Prostate gland (tissue), 2 donors: Measurements from ENCODE around the gene ADARB2. TPM values are rescaled to one million over a fixed set of nuclear protein-coding genes. Genes with fewer than 3 reads are reported as not detected.
A peak's percentile ranks its signal among the peaks of the same experiment; 100 is the strongest.

ENCODE experiments used
- DNase-seq: peaks from one replicate; pipeline ENCODE4 v3.0.0-alpha.2; 2019; ENCODE audit warnings: low spot score
- H3K27ac ChIP-seq, 2 donors: fragments of 200-600 bp; sonication (generic); 2 replicates each; pipeline ENCODE4 v1.5.1; 2017 to 2019
- H3K27me3 ChIP-seq: fragments of 200-600 bp; sonication (generic); replicated peaks from 2 replicates; pipeline ENCODE4 v1.5.1; 2019; ENCODE audit not compliant: insufficient read depth
- H3K36me3 ChIP-seq, 2 donors: fragments of 200-600 bp; sonication (generic); 1 replicate in 1 of 2; 2 replicates in 1 of 2; pipeline versions ENCODE4 v1.5.1 to v1.8.1; 2017 to 2019
- H3K4me1 ChIP-seq: fragments of 200-600 bp; sonication (generic); replicated peaks from 2 replicates; pipeline ENCODE4 v1.5.1; 2019
- H3K4me3 ChIP-seq, 2 donors: fragments of 200-600 bp; sonication (generic); 2 replicates each; pipeline ENCODE4 v1.5.1; 2017 to 2019
- H3K9me3 ChIP-seq: fragments of 200-600 bp; sonication (generic); 2 replicates; pipeline ENCODE4 v1.5.1; 2017
- POLR2A ChIP-seq: fragments of 450-650 bp; IDR thresholded peaks from one replicate; pipeline ENCODE4 v1.6.1; 2016; ENCODE audit warnings: antibody characterized with exemption, mild to moderate bottlenecking
- POLR2AphosphoS5 ChIP-seq: sonication (generic); formaldehyde crosslinking; IDR thresholded peaks from one replicate; pipeline ENCODE4 v1.6.1; 2017; ENCODE audit warnings: antibody characterized with exemption
- WGBS: methylation state at CpG from one replicate; pipeline ENCODE4 v1.1.5; 2018; 5-methylcytosine and 5-hydroxymethylcytosine counted together
- intact Hi-C: fragments of 100-400 bp; cut with DNase I; formaldehyde crosslinking; loops from one replicate; pipeline ENCODE4 v1.14.2; 2022
- total RNA-seq, 2 donors: library from RNA; depleted of rRNA; stranded (reverse); fragments of >200 nt; gene quantifications; one replicate each; pipeline ENCODE4 v1.1.0, GENCODE V29; 2016
- TF ChIP-seq, protein P1 (sequence below), 4 experiments: fragments of 200-600 bp in 2 of 4; fragments of 450-650 bp in 2 of 4; sonication (generic) in 2 of 4; IDR thresholded peaks; 1 replicate in 3 of 4; 2 replicates in 1 of 4; pipeline ENCODE4 v1.5.1; 2016 to 2019; ENCODE audit warnings: antibody characterized with exemption in 4 of 4, mild to moderate bottlenecking in 2 of 4, moderate library complexity in 2 of 4

Gene ADARB2
- total RNA-seq, 2 donors from 2014 or later = 0.36 to 10.5 TPM

DNA sequence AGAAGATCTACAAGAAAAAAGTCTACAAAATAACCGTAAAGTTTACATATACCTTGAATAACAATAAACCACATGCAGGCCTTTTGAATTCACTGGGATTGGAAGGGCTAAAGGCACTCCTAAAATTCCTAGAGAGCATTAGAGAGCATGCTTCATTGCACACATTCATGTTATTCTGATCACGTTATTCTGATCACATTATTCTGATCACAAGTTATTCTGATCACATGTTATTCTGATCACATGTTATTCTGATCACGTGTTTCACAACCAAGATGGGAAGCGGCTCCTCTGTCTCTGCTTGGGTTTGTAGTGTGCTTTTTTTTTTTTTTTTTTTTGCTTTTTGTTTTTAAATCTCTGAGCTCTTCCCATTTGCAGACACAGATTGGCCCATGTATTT is 20.5 kb downstream of the ADARB2 start:
- no peak for TF ChIP-seq POLR2A
- no peak overlapping the region for H3K4me3 ChIP-seq
- H3K4me1 ChIP-seq = no peaks in the 10 kb centered on the region
- intact Hi-C loops = no loop called here
- WGBS = 83% methylated on average over 4 of the region's 4 CpGs
- no peak for DNase-seq
- H3K27ac ChIP-seq = no peak overlapping the region
- no peaks in the 10 kb centered on the region for H3K36me3 ChIP-seq
- no peaks in the 10 kb centered on the region for H3K9me3 ChIP-seq
- no peaks in the 10 kb centered on the region for H3K27me3 ChIP-seq

DNA sequence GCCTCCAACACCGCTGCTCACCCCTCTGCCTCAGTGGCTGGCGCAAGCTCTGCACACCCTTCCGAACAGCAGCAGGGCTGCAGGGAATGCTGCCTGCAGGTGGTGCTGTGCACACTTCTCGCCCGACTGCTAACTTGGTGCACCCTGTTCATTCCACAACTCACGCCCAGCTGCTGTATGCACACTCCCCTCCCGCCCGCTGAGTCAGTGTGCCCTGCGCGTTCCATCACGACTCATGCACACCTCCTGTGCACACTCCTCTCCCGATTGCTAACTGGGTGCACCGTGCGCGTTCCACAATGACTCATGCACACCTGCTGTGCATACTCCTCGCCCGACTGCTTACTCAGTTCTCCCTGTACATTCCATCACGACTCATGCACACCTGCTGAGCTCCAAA is 21.5 kb downstream of the ADARB2 start:
- H3K27me3 ChIP-seq = no peaks in the 10 kb centered on the region
- intact Hi-C loops = no loop called here
- H3K27ac ChIP-seq = no peak overlapping the region
- H3K9me3 ChIP-seq = no peaks in the 10 kb centered on the region
- H3K36me3 ChIP-seq = no peaks in the 10 kb centered on the region
- 42% methylated on average over 18 of the region's 18 CpGs for WGBS
- DNase-seq = peak; percentile 18
- TF ChIP-seq POLR2A = no peak
- TF ChIP-seq POLR2AphosphoS5 = no peak
- TF ChIP-seq, protein P1, sequence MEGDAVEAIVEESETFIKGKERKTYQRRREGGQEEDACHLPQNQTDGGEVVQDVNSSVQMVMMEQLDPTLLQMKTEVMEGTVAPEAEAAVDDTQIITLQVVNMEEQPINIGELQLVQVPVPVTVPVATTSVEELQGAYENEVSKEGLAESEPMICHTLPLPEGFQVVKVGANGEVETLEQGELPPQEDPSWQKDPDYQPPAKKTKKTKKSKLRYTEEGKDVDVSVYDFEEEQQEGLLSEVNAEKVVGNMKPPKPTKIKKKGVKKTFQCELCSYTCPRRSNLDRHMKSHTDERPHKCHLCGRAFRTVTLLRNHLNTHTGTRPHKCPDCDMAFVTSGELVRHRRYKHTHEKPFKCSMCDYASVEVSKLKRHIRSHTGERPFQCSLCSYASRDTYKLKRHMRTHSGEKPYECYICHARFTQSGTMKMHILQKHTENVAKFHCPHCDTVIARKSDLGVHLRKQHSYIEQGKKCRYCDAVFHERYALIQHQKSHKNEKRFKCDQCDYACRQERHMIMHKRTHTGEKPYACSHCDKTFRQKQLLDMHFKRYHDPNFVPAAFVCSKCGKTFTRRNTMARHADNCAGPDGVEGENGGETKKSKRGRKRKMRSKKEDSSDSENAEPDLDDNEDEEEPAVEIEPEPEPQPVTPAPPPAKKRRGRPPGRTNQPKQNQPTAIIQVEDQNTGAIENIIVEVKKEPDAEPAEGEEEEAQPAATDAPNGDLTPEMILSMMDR (IDR thresholded peaks at IDR 0.05) = peak in 3 of 4 experiments; percentile 13 to 37 (median 32)
- no peak overlapping the region for H3K4me3 ChIP-seq
- no peaks in the 10 kb centered on the region for H3K4me1 ChIP-seq

- H3K4me1 ChIP-seq = no peaks in the 10 kb centered on the region
- H3K4me3 ChIP-seq = no peak overlapping the region
- H3K9me3 ChIP-seq = no peaks in the 10 kb centered on the region
- DNase-seq = no peak
- TF ChIP-seq, protein P1 (IDR thresholded peaks at IDR 0.05) = no peak
- TF ChIP-seq POLR2AphosphoS5 (no peak), POLR2A (no peak)
- H3K36me3 ChIP-seq = no peaks in the 10 kb centered on the region
- WGBS = 88% methylated on average over 18 of the region's 18 CpGs
- no peaks in the 10 kb centered on the region for H3K27me3 ChIP-seq
- H3K27ac ChIP-seq = no peak overlapping the region
- intact Hi-C loops = no loop called here
Observed at GRCh38 chr10:1712944-1713671, 24.2 kb downstream of the ADARB2 start.

DNA sequence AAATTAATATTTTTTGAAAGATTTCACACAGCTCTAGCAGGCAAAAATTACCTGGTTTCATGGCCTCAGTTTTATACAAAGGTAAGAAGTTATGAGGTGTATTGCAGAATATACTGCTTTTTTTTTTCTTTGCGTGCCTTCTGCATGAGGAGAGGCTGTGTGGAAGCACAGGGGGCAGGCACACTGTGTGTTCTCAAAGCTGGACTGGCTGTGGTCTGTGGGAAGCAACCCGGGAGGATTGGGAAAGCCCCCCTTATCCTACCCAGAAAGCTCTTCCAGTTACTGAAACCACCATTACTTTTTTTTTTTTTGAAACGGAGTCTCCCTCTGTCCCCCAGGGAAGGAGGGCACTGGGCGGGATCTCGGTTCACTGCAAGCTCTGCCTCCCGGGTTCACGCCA is 25.0 kb downstream of the ADARB2 start:
- intact Hi-C loops = no loop called here
- H3K36me3 ChIP-seq = no peaks in the 10 kb centered on the region
- DNase-seq = no peak
- no peaks in the 10 kb centered on the region for H3K4me1 ChIP-seq
- no peak overlapping the region for H3K4me3 ChIP-seq
- no peak overlapping the region for H3K27ac ChIP-seq
- TF ChIP-seq POLR2A = no peak
- TF ChIP-seq, protein P1 (IDR thresholded peaks at IDR 0.05) = no peak
- TF ChIP-seq POLR2AphosphoS5 = no peak
- no peaks in the 10 kb centered on the region for H3K9me3 ChIP-seq
- no peaks in the 10 kb centered on the region for H3K27me3 ChIP-seq
- WGBS = 78% methylated on average over 4 of the region's 7 CpGs

DNA sequence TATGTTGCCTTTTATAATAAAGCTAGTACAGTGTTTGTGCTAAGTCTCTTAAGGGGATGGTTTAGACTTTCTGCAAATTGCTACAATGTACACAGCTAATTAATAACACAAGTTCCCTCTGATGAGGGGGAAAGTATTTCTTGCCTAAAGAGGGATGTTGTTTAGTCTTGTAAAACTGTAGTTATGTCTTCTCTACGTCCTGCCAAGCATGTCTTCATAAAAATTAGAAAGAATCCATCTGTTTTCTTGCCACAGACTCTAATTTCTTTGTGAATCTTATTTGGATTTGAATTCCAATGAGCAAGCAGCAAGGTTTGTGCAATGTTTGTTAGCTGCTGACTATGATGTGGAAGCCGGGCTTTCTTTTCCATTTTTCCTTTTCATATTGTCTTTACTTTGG is 28.2 kb downstream of the ADARB2 start:
- intact Hi-C loops = no loop called here
- no peaks in the 10 kb centered on the region for H3K4me1 ChIP-seq
- no peaks in the 10 kb centered on the region for H3K9me3 ChIP-seq
- no peaks in the 10 kb centered on the region for H3K36me3 ChIP-seq
- no peak for TF ChIP-seq POLR2AphosphoS5
- no peak for TF ChIP-seq POLR2A
- TF ChIP-seq, protein P1 (IDR thresholded peaks at IDR 0.05) = no peak
- no peak overlapping the region for H3K4me3 ChIP-seq
- no peak overlapping the region for H3K27ac ChIP-seq
- H3K27me3 ChIP-seq = no peaks in the 10 kb centered on the region
- DNase-seq = no peak
- WGBS = 24% methylated on average over 2 of the region's 2 CpGs
